NCI-H1436 treated with DMSO at 0.1 percent for 48 hours (cell line): ENCODE data around the gene C2orf76.
"Not testable (repeated sequence)": the region's sequence is repeated elsewhere in the genome, so short reads cannot be mapped to it uniquely, and the experiment has no call there.

Experiments used
- DNase-seq: peaks from one replicate; lab custom pipeline; 2025; lab: John Stamatoyannopoulos, UW

Gene C2orf76

GRCh38 chr2:119366649-119367471, at the start of gene C2orf76, which contains the start of gene DBI:
Gene C2orf76 (minus strand): TSS chr2:119366834. CDS start chr2:119339959, 26,875 bp downstream.
Gene DBI (plus strand): TSS chr2:119366977. CDS start chr2:119367052, 75 bp downstream.
- peak; percentile 81 for DNase-seq

DNA sequence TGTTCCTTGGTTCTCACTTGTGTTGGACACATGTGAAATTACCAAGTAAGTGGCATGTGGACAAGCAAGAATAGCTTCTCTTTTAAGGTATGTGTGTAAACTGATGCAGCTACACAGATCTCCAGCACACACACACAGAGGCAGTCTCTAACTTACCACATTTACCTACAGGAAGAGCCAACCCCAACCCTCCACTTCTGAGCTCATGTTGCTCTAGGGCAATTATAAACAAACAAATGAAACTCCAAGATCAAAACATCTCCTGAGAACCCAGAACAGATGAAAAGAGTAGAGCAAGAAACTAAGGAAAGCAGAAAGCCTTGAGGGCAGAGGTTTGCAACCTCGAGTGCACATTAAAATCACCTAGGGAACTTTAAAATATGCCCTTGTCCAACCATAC, 49.0 kb upstream of the C2orf76 start:
- DNase-seq = no peak

DNA sequence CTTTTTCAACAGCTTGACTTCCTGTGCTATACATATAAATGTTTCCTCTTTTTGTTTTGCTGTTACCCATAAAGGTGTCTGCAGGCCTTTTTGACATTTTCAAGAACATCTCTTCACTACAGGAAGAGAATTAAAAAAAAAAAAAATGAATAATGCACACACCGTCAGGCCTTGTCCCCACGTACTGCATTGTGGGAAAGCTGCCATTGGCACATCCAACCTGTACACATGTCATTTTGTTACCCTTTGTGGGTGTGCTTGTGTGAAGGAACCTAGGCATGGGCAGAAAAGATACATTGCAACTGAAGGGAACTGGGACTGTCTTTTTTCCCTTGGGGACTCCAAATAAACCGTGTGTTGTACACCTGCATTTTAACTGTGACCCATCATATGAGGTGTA, 48.3 kb upstream of the C2orf76 start:
- DNase-seq = no peak

GRCh38 chr2:119409506-119409905, 42.9 kb upstream of the C2orf76 start:
- no peak for DNase-seq

GRCh38 chr2:119408221-119408619, 41.6 kb upstream of the C2orf76 start:
- no peak for DNase-seq

DNA sequence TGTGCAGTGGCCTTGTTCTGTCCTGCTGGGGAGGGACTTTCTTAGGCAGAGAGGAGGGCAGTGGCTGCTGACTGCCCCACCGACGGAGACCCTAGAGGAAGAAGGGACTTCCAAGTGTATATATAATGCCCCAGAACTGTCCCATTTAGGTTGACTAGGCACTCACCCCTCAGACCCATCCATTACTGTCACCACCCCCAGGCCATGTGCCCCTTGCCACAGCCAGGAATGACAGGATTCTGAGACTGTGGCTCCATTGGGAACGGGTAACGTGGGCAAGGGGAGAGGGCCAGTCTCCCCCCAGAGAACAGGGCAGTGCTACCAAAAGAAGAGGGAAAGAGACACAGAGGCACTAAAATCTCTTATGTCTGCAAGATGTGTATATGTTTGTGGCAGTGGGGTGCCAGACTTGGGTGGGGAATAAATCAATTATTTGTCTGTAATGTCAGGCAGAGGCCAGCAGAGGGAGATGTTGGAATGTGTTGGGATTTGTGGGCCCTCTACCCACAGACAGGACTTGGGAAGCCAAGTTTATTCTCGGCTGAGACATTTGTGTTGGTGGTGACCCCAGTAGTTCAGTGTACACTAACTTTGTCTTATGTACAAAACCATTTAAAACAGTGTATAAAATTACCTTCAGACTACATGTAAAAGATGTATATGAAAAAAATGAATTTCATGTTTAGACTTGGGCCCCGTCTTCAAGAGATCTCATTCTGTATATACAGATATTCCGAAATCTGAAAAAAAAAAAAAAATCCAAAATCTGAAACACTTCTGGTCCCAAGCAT, 41.0 kb upstream of the C2orf76 start:
- no peak for DNase-seq

DNA sequence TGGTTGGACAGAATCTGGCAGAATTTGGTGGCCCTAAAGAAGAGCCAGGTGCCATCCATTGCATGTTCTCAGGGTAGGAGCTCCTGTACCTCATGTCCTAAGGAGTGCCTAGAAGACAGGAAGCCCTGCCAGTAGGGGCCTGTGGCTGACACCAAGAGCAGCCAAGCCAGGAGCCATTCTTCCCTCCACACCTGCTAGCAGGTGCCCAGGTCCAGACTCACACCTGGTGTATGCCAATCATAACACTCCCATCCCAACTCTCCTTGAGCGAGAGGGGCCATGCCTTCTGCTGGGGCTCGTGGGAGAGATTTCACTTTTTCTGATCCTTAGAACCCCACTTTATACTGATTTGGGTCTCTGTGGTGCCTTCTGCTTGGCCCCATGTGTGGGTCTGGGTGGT, 38.5 kb upstream of the C2orf76 start:
- no peak for DNase-seq

GRCh38 chr2:119403618-119404017, 37.0 kb upstream of the C2orf76 start:
- not testable (repeated sequence) for DNase-seq

DNA sequence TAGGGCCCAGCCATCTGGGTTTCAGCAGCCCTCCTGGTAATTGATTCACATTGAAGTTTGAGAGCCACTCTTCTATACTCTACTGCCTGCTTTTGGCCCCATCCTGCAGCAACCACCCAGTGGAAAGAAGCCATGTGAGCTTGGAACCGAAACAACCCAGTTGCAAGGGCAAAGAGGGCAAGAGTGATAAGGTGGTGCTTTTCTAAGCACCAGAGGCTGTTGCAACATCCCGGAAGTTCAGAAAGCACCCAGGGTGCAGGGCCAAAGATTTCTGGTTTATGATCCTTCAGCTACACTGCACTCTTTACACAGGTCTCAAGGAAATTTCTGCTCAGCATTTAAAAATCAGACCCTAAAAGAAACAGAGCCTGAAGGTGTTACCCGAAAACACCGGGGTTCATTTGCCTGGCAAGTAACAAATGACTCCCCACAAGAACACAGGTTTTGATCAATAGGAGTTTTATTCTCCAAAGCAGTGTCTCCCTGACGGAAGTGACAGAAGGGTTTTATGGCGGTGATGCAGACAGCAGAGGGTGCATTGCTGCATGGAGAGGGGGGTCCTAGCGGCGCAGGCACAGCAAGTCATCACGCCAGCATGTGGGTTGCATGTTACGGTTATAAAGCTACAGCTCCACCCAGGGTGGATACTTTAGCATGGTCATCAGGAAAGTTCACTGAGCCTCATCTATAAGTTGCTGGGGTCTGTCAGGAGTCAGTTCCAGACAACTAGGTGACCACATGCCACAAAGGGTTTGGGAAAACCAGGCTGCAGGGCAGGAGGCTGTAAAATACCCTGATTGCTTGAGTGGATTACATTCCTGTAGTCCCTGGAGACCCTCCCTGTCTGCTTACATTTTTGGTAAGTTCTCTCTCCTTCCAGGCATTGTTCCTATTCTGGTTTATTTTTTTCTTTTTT, 36.3 kb upstream of the C2orf76 start:
- no peak for DNase-seq

DNA sequence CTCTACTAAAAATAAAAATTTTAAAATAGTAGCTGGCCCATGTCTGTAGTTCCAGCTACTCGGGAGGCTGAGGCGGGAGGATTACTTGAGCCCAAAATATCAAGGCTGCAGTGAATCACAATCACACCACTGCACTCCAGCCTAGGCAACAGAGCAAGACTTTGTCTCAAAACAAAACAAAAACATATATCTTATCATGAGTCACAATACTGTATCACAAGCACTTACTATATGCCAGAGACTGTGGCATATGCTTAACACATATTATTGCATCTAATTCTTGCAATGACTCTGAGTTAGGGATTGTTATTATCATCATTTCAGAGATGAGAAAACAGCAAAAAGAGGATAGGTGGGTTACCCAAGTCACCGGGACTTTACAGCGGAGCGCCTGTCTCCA, 35.5 kb upstream of the C2orf76 start:
- no peak for DNase-seq

DNA sequence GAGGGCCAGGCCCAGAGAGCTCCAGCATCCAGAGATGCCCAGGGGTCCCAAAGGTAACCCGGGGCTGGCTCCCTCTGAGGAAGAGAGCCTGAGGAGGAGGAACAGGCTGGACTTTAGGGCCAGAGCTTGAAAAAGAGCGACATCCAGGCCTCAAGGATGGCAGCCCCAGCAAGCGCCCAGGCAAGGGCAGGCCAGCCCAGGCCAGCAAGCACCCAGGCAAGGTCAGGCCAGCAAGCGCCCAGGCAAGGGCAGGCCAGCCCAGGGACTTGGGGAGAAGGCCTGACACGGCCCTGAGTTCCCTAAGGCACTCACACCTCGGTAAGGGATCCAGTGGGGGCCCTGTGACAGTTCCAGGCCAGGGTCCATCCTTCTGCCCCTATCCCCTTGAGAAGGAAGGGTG, 30.6 kb upstream of the C2orf76 start:
- DNase-seq = no peak

- no peak for DNase-seq
Measured at GRCh38 chr2:119393971-119394748, 27.5 kb upstream of the C2orf76 start.

- no peak for DNase-seq
Measured at GRCh38 chr2:119389615-119390306, 23.1 kb upstream of the C2orf76 start.

DNA sequence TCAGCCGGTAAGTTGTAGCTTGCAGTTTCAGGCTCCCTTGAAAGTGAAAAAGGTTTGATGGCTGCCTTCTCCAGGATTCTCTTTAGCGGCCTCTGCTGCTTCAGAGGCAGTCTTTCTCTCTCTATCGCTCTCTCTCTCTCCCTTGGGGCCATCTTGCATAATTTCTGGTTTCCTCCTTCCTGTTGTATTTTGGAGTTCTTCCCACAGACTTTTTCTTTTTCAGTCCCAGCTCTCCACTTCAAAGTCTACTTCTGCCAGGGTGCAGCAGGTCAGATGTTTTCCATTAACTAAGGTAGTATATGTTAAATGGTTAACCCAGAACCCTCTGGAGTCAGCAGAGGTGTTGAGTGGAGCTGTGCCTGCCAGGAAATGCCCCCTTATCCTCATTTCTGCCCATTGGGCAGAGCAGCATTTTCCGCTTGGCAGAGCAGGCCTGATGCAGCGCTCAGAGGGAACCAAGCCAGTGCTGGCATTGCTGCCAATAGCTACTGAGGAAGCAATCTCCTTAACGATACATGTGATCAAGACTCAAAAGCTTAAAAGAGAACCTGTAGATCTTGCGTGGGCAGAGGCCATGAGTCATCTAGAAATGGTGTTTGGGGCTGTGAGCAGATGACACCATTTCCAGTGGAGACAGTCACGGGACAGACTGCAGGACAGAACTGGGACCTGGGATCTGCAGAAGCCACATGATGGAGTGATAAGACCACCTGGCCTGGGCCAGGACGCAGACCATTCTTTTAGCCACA, 20.9 kb upstream of the C2orf76 start:
- no peak for DNase-seq

DNA sequence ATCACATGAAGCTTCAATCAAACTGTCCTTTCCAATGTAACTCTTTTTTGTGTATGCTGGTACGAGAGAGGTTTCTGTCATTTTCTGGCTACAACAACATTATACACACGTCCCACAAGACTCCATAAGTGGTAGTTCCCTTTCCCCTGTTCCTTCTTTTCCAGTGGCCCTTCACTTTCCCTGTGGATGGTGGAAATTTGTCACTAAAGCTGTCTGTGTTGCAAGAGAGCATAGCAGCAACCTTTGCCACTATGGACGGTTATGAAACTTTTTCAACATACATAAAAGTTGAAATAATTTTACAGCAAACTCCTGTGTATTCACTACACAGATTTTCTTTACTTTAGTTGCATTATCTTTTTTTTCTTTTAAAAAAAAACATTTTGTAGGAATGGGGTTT, 18.8 kb upstream of the C2orf76 start:
- DNase-seq = no peak

GRCh38 chr2:119384971-119385370, 18.3 kb upstream of the C2orf76 start:
- no peak for DNase-seq

GRCh38 chr2:119383410-119384140, 16.9 kb upstream of the C2orf76 start:
- DNase-seq = no peak

GRCh38 chr2:119378566-119378965, 11.9 kb upstream of the C2orf76 start:
- DNase-seq = no peak

DNA sequence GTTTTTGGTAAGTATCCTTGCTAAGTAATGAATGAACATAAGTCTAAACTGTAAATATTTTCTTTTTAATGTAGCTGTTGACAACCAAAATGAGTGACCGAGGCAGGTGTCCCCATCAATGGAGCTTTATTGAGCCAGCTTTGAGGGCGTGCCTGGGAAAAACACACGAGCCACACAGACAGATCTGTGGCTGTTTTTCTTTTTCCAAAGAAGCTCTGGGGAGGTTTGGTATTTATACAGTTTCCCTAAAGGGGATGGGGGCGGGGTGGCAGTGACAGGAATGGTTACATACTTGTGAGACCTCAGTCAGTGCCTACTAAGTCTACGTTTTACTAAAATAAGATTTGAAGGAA, 11.3 kb upstream of the C2orf76 start:
- no peak for DNase-seq
